Measurements from ENCODE around the gene SNCA.

SNCA gene

GRCh38 chr4:89814362-89814761, 22.6 kb downstream of the SNCA start:
- DNase-seq (ENCODE audit: low read depth): no peak

- no peak for DNase-seq (ENCODE audit: low read depth)
These were observed 23.8 kb downstream of the SNCA start for GRCh38 chr4:89813197-89813596.

GRCh38 chr4:89807441-89808140, 29.4 kb downstream of the SNCA start:
- DNase-seq (ENCODE audit: low read depth): no peak

- no peak for DNase-seq (ENCODE audit: low read depth)
These were observed 31.7 kb downstream of the SNCA start for GRCh38 chr4:89805297-89805696.

DNA sequence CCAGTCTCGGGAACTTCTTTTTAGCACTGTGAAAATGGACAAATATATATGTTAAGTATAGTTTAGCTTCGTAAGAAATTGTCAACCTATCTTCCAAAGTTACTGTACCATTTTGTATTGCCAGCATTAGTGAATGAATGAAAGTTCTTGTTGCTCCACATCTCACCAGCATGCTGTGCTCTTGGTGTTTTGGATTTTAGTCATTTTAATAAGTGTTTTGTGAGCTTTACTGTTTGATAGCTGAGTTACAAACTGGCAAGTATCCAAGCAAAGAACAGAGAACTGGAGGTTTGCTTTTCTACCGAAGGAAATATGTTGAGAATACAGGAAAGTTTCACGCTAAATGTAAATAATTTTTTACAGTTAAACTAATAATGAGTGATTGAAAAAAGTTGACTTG, 33.0 kb downstream of the SNCA start:
- DNase-seq (ENCODE audit: low read depth): no peak

DNA sequence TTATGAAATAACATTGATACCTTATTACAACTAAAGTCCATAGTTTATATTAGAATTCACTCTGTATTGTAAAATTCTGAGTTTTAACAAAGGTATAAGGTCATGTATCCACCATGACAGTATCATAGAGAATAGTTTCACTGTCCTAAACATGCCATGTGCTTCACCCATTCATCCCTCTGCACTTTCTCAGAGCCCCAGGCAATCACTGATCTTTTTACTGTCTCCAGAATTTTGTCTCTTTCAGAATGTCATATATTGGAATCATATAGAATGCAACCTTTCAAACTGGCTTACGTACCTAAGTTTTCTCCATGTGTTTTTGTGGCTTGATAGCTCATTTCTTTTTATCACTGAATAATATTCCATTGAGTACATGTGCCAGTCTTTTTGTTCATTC, 33.9 kb downstream of the SNCA start:
- no peak for DNase-seq (ENCODE audit: low read depth)

- peak; percentile 50 for DNase-seq (ENCODE audit: low read depth)
These were observed 36.3 kb downstream of the SNCA start for GRCh38 chr4:89800527-89801103.

GRCh38 chr4:89800012-89800516, 36.9 kb downstream of the SNCA start:
- peak; percentile 66 for DNase-seq (ENCODE audit: low read depth)

- DNase-seq (ENCODE audit: low read depth): no peak
These were observed 37.9 kb downstream of the SNCA start for GRCh38 chr4:89799071-89799470.

GRCh38 chr4:89797117-89797516, 39.8 kb downstream of the SNCA start:
- peak; percentile 77 for DNase-seq (ENCODE audit: low read depth)

- peak; percentile 36 for DNase-seq (ENCODE audit: low read depth)
These were observed 48.5 kb downstream of the SNCA start for GRCh38 chr4:89788206-89789072.

- no peak for DNase-seq (ENCODE audit: low read depth)
These were observed 52.2 kb downstream of the SNCA start for GRCh38 chr4:89784686-89785231.

GRCh38 chr4:89781321-89781720, 55.6 kb downstream of the SNCA start:
- DNase-seq (ENCODE audit: low read depth): no peak

GRCh38 chr4:89773805-89774204, 63.2 kb downstream of the SNCA start:
- no peak for DNase-seq (ENCODE audit: low read depth)

DNA sequence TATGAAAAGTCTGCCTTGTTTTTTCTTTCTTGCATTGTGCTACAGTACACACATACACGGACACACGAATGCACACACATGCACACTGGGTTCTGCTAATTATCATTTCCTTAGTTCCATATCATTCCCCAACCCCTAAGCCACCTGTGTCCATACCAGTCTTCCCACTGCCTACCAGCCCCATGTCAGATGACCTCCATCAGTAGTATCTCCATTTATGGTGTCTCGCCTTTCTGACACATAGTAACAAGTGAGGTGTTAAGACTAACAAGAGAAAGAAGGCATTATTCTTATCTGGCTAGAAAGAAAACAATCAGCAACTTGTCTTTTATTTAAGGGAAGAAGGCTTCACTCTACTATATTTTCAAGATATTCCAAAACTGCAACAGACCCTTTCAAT, 67.1 kb downstream of the SNCA start:
- DNase-seq (ENCODE audit: low read depth): no peak

- no peak for DNase-seq (ENCODE audit: low read depth)
These were observed 69.0 kb downstream of the SNCA start for GRCh38 chr4:89767924-89768323.

GRCh38 chr4:89765966-89766365, 71.0 kb downstream of the SNCA start:
- DNase-seq (ENCODE audit: low read depth): peak; percentile 89

- DNase-seq (ENCODE audit: low read depth): no peak
These were observed 71.4 kb downstream of the SNCA start for GRCh38 chr4:89765528-89765927.

DNA sequence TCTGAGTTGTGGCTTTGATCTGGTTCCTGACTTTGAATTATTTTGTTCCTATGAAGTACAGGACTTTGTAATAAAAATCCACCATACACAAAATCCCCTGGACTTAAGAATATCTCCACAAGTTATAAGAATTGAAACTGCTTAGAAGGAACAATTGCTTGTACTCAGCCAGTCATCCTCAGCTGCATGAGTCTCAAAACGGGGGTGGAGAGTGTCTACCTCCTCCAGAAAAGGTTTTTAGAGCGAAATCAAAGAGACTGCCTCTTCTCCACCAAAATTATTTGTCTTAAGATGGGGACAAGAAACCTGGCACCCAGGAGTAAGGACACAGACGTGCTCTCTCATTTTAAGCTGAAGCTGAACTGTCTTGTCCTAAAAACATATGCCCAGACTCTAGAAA, 74.7 kb downstream of the SNCA start:
- DNase-seq (ENCODE audit: low read depth): no peak

DNA sequence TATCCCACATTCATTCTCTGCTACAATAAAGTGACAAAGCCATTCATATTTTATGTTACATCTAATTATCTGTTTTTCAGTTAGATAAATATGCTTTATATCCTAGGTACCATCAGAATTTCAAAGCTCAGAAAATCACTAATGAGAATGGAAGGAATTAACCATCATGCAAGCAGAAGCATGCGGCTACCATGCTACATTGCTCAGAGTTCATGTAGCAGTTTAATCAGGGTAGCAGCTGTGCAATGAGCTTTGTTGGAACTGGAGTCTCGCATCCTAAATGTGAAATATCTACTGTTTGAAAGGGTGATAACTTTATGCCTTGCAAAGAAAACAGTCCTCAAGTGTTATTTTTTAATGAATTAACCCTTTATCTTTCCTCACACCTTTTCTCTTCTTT, 77.5 kb downstream of the SNCA start:
- no peak for DNase-seq (ENCODE audit: low read depth)

GRCh38 chr4:89757154-89757719, 79.7 kb downstream of the SNCA start:
- DNase-seq (ENCODE audit: low read depth): no peak

- peak; percentile 5 for DNase-seq (ENCODE audit: low read depth)
These were observed 81.7 kb downstream of the SNCA start for GRCh38 chr4:89755220-89755619.

All from iris pigment epithelial cell (primary cell).